Bronchial epithelial cell (primary cell): Measurements from ENCODE around the gene RNF213. TPM values are rescaled to one million over a fixed set of nuclear protein-coding genes. Genes with fewer than 3 reads are reported as not detected.

Experiments used
- DNase-seq: peaks from one replicate; pipeline ENCODE4 v3.0.0-alpha.2; 2010; ENCODE audit warnings: low read depth
- FAIRE-seq: peaks from 2 replicates; lab custom pipeline; 2011; peaks lifted over from hg19 to GRCh38; lab: Jason Lieb, UNC
- H3K27me3 ChIP-seq: 2 replicates; pipeline ENCODE4 v1.5.1; 2011; ENCODE audit warnings: low read length; ENCODE audit not compliant: control insufficient read depth, insufficient read depth
- H3K36me3 ChIP-seq: 2 replicates; pipeline ENCODE4 v1.5.1; 2011; ENCODE audit warnings: low read length; ENCODE audit not compliant: control insufficient read depth, insufficient read depth
- H3K4me3 ChIP-seq: 2 replicates; pipeline ENCODE4 v1.5.1; 2011; ENCODE audit warnings: mild to moderate bottlenecking, low read depth, low read length, control low read depth
- total RNA-seq: library from RNA; depleted of rRNA; stranded (reverse); fragments of >200 nt; gene quantifications from 2 replicates; pipeline ENCODE4 v1.2.1, GENCODE V29; 2014
- TF ChIP-seq, protein P1 (sequence below): IDR thresholded peaks from 2 replicates; pipeline ENCODE4 v1.5.1; 2011; ENCODE audit warnings: mild to moderate bottlenecking, moderate library complexity, low read length, control low read depth, inconsistent platforms; ENCODE audit not compliant: insufficient read depth, severe bottlenecking

RNF213 gene
- total RNA-seq, 1 donor from 2014 or later = 41.3 TPM

DNA sequence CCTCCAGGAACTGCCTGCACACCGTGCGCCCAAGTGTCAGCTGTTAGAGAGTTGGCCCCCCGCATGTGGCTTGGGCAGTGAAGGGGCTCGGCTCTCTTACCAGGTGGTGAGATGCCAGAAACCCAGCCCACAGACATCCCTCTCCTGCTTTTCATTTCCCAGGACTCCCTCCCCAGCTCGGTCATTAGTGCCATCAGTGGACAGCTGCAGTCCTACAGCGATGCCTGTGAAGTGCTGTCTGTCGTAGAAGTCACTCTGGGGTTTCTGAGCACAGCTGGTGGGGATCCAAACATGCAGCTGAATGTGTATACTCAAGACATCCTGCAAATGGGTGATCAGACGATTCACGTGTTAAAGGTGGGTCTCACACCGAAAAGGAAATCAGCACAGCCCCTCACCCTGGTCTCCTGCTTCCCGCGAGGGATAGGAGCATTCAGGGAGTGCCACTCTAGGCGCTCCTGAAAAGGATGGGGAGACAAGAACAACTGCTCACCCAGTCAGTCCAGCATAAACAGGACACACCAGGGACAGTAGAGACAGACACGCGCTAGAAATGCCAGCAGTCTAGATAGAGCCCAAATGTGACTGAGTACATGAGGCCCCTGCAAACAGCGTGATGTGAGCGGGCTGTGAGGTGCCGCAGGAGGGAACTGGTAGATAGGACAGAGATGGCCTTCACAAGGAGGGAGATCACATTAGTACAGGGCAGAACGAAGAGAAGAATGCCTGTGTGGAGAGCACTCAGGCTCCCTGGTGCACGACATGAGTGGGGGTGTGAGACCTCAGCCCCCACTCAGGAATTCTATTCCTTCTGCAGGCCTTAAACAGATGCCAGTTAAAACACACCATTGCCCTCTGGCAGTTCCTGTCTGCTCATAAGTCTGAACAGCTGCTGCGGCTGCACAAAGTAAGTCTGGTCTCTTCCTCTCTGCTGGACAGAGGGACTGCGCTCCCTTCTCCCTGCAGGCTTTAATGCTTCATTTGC lies 128.7 kb downstream of the RNF213 start:
- FAIRE-seq (no peak), DNase-seq (no peak)
- TF ChIP-seq, protein P1, sequence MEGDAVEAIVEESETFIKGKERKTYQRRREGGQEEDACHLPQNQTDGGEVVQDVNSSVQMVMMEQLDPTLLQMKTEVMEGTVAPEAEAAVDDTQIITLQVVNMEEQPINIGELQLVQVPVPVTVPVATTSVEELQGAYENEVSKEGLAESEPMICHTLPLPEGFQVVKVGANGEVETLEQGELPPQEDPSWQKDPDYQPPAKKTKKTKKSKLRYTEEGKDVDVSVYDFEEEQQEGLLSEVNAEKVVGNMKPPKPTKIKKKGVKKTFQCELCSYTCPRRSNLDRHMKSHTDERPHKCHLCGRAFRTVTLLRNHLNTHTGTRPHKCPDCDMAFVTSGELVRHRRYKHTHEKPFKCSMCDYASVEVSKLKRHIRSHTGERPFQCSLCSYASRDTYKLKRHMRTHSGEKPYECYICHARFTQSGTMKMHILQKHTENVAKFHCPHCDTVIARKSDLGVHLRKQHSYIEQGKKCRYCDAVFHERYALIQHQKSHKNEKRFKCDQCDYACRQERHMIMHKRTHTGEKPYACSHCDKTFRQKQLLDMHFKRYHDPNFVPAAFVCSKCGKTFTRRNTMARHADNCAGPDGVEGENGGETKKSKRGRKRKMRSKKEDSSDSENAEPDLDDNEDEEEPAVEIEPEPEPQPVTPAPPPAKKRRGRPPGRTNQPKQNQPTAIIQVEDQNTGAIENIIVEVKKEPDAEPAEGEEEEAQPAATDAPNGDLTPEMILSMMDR = no peak
- Histone ChIP-seq H3K4me3 (no peak overlapping the region), H3K27me3 (no peaks in the 10 kb centered on the region), H3K36me3 (peaks cover 29% of the 10 kb centered on the region)

DNA sequence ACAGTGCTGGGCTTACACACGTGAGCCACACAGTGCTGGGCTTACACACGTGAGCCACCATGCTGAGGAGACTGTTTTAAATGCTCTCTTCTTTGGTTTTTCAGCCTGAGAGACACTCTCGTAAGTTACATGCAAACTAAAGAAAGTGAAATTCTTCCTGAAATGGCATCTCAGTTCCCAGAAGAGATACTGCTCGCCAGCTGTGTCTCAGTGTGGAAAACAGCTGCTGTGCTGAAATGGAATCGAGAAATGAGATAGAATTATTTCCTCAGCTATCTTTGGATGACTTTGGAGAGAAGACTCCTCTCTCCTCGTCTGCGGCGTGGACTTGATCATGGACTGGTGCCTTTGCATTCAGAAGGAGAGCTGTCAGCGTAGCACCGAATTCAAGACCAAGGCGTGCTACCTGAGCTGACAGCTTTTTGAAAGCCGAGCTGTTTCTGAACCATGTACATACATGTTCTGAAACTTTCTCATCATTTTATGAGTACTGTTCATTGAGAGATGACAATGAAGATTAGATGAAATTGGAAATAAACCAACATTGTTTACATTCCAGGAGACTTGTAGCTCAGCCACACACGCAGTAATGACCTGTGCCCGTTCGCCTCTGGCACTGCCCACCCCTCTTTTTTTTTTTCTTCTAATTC lies 132.7 kb downstream of the RNF213 start:
- H3K4me3 ChIP-seq = no peak overlapping the region
- no peak for FAIRE-seq
- H3K36me3 ChIP-seq = peaks cover 17% of the 10 kb centered on the region
- no peaks in the 10 kb centered on the region for H3K27me3 ChIP-seq
- TF ChIP-seq, protein P1 = no peak
- no peak for DNase-seq

DNA sequence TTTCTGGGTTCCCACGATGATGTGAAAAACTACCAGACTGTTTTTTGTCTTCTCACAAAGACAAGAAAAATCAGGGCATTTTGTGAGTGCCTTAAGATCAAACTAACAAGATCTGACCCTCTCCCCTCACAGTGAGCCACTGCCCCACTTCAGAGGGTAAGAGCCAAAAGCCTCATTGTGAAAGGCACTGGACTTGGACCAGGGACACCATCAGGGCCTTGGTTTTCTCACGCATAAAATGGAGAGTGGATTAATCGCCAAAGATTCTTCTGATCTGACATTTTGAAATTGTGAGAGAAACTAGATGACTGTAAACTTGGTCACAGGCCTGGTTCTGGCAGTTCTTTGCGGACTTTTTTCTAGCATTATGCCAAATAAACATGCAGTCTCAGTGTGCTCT lies 133.3 kb downstream of the RNF213 start:
- peak; percentile 18 for FAIRE-seq
- H3K36me3 ChIP-seq = peaks cover 14% of the 10 kb centered on the region

DNA sequence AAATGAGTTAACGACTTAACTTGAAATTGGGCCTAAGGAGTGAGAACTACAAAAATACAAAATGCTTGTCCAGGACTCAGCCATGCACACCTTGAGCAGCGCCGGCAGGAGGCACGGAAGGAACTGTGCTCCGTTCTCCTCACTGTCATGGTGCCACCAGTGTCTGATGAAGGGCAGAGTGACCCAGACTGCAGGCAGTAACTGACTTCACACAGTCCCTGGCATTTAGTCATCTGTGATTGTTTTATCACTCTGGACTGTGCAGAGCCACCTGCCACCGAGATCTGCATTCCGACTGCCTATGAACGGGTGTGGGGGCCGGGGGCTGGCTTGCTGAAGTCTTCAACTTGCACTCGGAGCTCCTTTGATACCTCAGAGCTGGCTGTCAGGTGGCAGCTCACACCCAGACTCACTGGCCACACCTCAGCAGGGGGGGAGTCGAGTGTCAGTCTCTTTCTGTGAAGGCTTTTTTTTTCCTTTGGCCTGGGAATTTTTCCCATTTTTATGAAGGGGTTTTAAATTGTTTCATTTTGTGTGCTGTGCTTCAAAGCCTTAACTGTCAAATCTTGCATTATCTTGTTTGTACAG lies 134.1 kb downstream of the RNF213 start:
- DNase-seq (no peak), FAIRE-seq (no peak)
- H3K4me3 ChIP-seq = no peak overlapping the region
- TF ChIP-seq, protein P1 = no peak
- H3K27me3 ChIP-seq = no peaks in the 10 kb centered on the region
- peaks cover 10% of the 10 kb centered on the region for H3K36me3 ChIP-seq

More for the DNA sequence above, 133.3 kb downstream of the RNF213 start:
- DNase-seq = no peak
- Histone ChIP-seq H3K27me3 (no peaks in the 10 kb centered on the region), H3K4me3 (no peak overlapping the region)
- TF ChIP-seq, protein P1 = no peak

DNA sequence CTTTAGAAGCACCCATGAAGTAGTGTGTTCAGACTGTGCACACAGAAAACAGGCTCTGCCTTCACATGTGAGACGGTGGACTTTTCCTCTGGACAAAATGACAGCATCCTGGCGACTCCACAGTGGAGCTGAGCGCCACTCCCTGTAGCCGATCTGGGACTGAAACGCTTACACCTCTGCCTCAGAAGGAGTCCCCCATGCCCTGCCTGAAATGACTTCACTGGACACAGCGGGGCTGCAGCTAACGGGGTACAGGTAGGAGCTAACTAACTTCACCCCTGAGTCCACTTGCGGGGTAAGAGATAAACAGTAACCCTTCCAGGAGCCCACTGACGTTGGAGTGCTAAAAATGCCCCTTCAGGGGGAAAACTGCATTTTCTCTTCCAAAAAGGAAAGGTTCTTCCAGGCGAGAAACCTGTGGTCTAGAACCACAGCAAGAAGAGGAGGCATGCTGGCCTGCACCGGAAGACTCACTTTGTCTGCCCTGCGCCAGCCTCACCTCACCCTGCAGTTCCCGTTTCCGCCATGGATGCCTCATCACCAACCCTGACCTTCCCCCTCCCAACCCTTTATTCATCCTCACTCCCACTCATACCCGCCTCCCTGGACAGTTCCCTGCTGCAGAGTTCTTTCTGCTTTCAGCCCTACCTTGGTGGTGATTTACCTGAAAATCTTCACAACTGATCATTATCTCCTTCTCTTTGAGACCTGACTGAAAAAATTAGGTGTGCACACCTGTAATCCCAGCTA lies 134.9 kb downstream of the RNF213 start:
- TF ChIP-seq, protein P1 = no peak
- FAIRE-seq (no peak), DNase-seq (no peak)
- H3K36me3 ChIP-seq = peaks cover 6% of the 10 kb centered on the region
- no peaks in the 10 kb centered on the region for H3K27me3 ChIP-seq
- no peak overlapping the region for H3K4me3 ChIP-seq
